DND-41 (cell line): Measurements from ENCODE around the gene RPS3.

Experiments used
- ATAC-seq: fragments of 200-7000 bp; cut with Tn5 transposase; 3 replicates; pipeline ENCODE4 v1.9.1; 2021; ENCODE audit warnings: low read depth; ENCODE audit not compliant: insufficient read depth
- DNase-seq: peaks from one replicate; pipeline ENCODE4 v3.0.0-alpha.2; 2020
- H2AFZ ChIP-seq: 2 replicates; pipeline ENCODE4 v1.6.0; 2012; ENCODE audit warnings: low read depth, low read length
- H3K27ac ChIP-seq: 2 replicates; pipeline ENCODE4 v1.5.1; 2012; ENCODE audit warnings: low read length, inconsistent platforms
- H3K27me3 ChIP-seq: fragments of 200-600 bp; sonication (generic); 2 replicates; pipeline ENCODE4 v1.6.0; 2012; ENCODE audit warnings: low read length, mild to moderate bottlenecking, inconsistent platforms; ENCODE audit not compliant: insufficient read depth, poor library complexity
- H3K36me3 ChIP-seq: 2 replicates; pipeline ENCODE4 v1.5.1; 2012; ENCODE audit warnings: low read length, inconsistent platforms; ENCODE audit not compliant: insufficient read depth
- H3K4me1 ChIP-seq: 2 replicates; pipeline ENCODE4 v1.5.1; 2012; ENCODE audit warnings: mild to moderate bottlenecking, low read length; ENCODE audit not compliant: insufficient read depth
- H3K4me2 ChIP-seq: 2 replicates; pipeline ENCODE4 v1.6.0; 2012; ENCODE audit warnings: mild to moderate bottlenecking, moderate library complexity, low read length, inconsistent platforms; ENCODE audit not compliant: insufficient read depth
- H3K4me3 ChIP-seq, 2 experiments: fragments of 200-600 bp in 1 of 2; shearing (Covaris generic) in 1 of 2; 2 replicates each; pipeline ENCODE4 v1.5.1; 2012 to 2016; ENCODE audit warnings: inconsistent platforms in 2 of 2, low read length in 2 of 2, mild to moderate bottlenecking in 2 of 2, low read depth in 1 of 2, moderate library complexity in 1 of 2
- H3K79me2 ChIP-seq: 2 replicates; pipeline ENCODE4 v1.6.0; 2012; ENCODE audit warnings: low read length, inconsistent platforms; ENCODE audit not compliant: insufficient read depth
- H3K9ac ChIP-seq: 2 replicates; pipeline ENCODE4 v1.6.0; 2012; ENCODE audit warnings: low read depth, mild to moderate bottlenecking, inconsistent platforms, low read length, moderate library complexity
- H3K9me3 ChIP-seq: 2 replicates; pipeline ENCODE4 v1.5.1; 2012; ENCODE audit warnings: low read length, moderate library complexity, mild to moderate bottlenecking, inconsistent platforms; ENCODE audit not compliant: insufficient read depth, severe bottlenecking
- H4K20me1 ChIP-seq: 2 replicates; pipeline ENCODE4 v1.6.0; 2012; ENCODE audit warnings: low read length; ENCODE audit not compliant: insufficient read depth
- CTCF ChIP-seq: IDR thresholded peaks from 2 replicates; pipeline ENCODE4 v1.5.1; 2012; ENCODE audit warnings: borderline replicate concordance, low read length, moderate library complexity, mild to moderate bottlenecking; ENCODE audit not compliant: poor library complexity, severe bottlenecking; ENCODE audit errors: extremely low read depth
- EZH2 ChIP-seq: IDR thresholded peaks from 3 replicates; pipeline ENCODE4 v1.6.1; 2012; ENCODE audit warnings: borderline replicate concordance, low read depth, mild to moderate bottlenecking, moderate library complexity, low read length, inconsistent platforms; ENCODE audit not compliant: severe bottlenecking

The RPS3 gene

DNA sequence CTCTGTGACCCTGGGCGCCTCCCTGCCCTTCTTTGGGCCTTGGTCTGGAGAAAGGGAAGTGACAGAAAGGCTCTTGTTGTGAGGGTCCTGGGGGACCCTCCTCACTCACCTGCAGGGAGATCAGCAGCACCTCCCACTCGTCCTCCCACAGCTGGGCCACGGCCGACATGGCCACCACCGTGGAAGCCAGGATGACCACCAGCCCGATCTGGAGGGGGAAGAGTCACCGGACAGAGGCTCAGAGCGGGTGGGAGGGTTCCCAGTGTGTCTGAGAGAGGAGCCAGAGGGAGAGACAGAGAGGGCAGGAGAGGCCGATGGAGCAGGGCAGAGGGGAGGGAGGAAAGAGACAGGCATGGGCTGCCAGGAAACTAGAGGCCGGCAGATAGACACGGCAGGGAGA is 50.5 kb downstream of the RPS3 start:
- DNase-seq: no peak
- no peak overlapping the region for H3K4me2 ChIP-seq
- no peak for TF ChIP-seq CTCF
- no peak for TF ChIP-seq EZH2
- H4K20me1 ChIP-seq: no peaks in the 10 kb centered on the region; the same call in 1 of the 2 replicates
- H3K4me1 ChIP-seq: no peaks in the 10 kb centered on the region
- H3K27ac ChIP-seq: no peak overlapping the region
- no peaks in the 10 kb centered on the region for H3K36me3 ChIP-seq
- no peak for ATAC-seq
- H2AFZ ChIP-seq: no peak overlapping the region
- no peaks in the 10 kb centered on the region for H3K79me2 ChIP-seq
- no peaks in the 10 kb centered on the region for H3K27me3 ChIP-seq
- no peak overlapping the region for H3K9ac ChIP-seq
- H3K4me3 ChIP-seq: no peak overlapping the region
- H3K9me3 ChIP-seq: no peaks in the 10 kb centered on the region

DNA sequence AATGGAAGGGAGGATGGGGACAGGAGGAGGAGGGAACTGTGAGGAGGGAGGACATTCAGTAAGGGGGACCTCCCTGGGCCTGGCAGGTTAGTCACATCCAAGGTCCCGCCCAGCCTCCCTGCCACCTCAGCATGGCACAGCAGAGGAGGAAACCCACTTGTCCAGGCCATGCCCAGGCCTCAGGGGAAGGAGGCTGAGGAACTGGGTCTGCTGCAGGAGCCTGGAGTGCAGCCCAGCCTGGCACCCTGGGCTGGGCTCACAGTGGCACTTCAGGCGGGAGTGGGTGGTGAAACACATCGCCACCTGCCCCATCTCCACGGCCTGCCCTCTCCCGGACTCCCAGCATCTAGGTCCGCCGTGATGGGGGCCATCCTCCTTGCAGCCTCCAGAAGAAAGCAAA is 50.9 kb downstream of the RPS3 start:
- Histone ChIP-seq H3K4me2 (no peak overlapping the region), H3K9ac (no peak overlapping the region), H2AFZ (no peak overlapping the region), H3K4me1 (no peaks in the 10 kb centered on the region), H4K20me1 (no peaks in the 10 kb centered on the region; the same call in 1 of the 2 replicates), H3K9me3 (no peaks in the 10 kb centered on the region), H3K36me3 (no peaks in the 10 kb centered on the region), H3K27me3 (no peaks in the 10 kb centered on the region), H3K27ac (no peak overlapping the region), H3K4me3 (no peak overlapping the region), H3K79me2 (no peaks in the 10 kb centered on the region)
- ATAC-seq (no peak), DNase-seq (no peak)
- TF ChIP-seq CTCF: no peak
- TF ChIP-seq EZH2: no peak

GRCh38 chr11:75450826-75451821 is 51.8 kb downstream of the RPS3 start:
- Histone ChIP-seq H3K4me2 (no peak overlapping the region), H3K9ac (no peak overlapping the region), H3K36me3 (no peaks in the 10 kb centered on the region), H3K27me3 (no peaks in the 10 kb centered on the region), H3K4me1 (no peaks in the 10 kb centered on the region), H3K9me3 (no peaks in the 10 kb centered on the region), H3K27ac (no peak overlapping the region), H4K20me1 (no peaks in the 10 kb centered on the region), H3K4me3 (no peak overlapping the region), H3K79me2 (no peaks in the 10 kb centered on the region), H2AFZ (no peak overlapping the region)
- DNase-seq: peak; percentile 48
- TF ChIP-seq CTCF: peak; percentile 75
- no peak for TF ChIP-seq EZH2
- peak; percentile 78 for ATAC-seq
